Measurements from ENCODE around the gene KIF17.

DNA sequence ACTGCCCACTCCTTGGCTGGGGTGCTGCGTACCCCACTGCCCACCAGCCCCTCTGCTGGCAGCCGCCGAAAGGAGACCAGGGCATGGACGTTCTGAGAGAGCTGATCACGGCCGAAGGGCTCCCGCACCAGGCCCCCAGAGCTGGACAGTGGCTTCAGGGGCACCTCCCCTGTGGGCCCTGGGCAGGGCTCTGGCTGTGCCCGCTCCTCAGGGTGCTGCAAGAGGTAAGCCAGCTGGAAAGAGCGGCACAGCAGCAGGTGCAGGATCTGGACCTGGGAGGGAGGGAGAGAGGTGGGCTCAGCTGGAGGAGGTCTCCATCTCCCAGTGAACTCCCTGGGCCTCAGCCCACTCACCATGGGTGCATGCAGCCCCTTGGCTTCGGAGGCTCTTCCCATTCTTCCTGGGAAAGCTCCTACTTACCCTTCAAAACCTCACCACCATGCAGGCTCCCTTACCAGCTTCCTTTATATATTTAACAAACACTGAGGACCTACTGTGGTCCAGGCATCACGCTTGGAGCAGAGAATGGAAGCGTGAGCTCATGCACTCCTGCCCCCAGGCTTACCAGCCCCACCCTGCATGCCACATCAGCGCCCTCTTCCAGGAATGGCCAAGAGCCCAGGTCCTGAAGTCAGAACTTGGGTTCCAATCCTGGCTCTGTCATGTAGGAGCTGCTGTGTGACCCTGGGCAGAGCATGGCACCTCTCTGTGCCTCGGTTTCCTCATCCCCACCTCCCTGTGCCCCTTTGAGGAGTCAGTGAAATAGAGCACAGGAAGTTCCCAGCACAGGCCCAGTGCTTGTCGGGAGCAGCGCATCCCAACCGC, 6.8 kb upstream of the KIF17 start:
- TF ChIP-seq, protein P1, sequence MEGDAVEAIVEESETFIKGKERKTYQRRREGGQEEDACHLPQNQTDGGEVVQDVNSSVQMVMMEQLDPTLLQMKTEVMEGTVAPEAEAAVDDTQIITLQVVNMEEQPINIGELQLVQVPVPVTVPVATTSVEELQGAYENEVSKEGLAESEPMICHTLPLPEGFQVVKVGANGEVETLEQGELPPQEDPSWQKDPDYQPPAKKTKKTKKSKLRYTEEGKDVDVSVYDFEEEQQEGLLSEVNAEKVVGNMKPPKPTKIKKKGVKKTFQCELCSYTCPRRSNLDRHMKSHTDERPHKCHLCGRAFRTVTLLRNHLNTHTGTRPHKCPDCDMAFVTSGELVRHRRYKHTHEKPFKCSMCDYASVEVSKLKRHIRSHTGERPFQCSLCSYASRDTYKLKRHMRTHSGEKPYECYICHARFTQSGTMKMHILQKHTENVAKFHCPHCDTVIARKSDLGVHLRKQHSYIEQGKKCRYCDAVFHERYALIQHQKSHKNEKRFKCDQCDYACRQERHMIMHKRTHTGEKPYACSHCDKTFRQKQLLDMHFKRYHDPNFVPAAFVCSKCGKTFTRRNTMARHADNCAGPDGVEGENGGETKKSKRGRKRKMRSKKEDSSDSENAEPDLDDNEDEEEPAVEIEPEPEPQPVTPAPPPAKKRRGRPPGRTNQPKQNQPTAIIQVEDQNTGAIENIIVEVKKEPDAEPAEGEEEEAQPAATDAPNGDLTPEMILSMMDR (IDR thresholded peaks at IDR 0.05) = no peak
- no peak for TF ChIP-seq EZH2 (IDR thresholded peaks at IDR 0.05)

All from neural progenitor cell (in vitro differentiated cells).